H1 (cell line): Measurements from ENCODE around the gene FGF1.

Experiments used
- BRCA1 ChIP-seq: IDR thresholded peaks from 2 replicates; pipeline ENCODE4 v1.6.1; 2012; ENCODE audit warnings: low read depth, low read length, improper control_type of control experiment
- CHD1 ChIP-seq: IDR thresholded peaks from 2 replicates; pipeline ENCODE4 v1.6.1; 2012; ENCODE audit warnings: low read depth, low read length, improper control_type of control experiment
- EP300 ChIP-seq, 2 experiments: IDR thresholded peaks; 1 replicate in 1 of 2; 2 replicates in 1 of 2; pipeline ENCODE4 v1.6.1; 2011 to 2012; ENCODE audit warnings: low read depth in 2 of 2, low read length in 2 of 2, mild to moderate bottlenecking in 2 of 2, borderline replicate concordance in 1 of 2, inconsistent platforms in 1 of 2, moderate library complexity in 1 of 2
- EZH2 ChIP-seq: fragments of 200-600 bp; sonication (generic); IDR thresholded peaks from 2 replicates; pipeline ENCODE4 v1.7.1; 2012; ENCODE audit warnings: low read depth, mild to moderate bottlenecking, moderate library complexity, low read length, inconsistent platforms; ENCODE audit not compliant: severe bottlenecking
- FOSL1 ChIP-seq: IDR thresholded peaks from 2 replicates; pipeline ENCODE4 v1.6.1; 2011; ENCODE audit warnings: mild to moderate bottlenecking, low read depth, low read length, moderate library complexity; ENCODE audit not compliant: insufficient read depth
- GTF2F1 ChIP-seq: IDR thresholded peaks from 2 replicates; pipeline ENCODE4 v1.6.1; 2012; ENCODE audit warnings: low read depth, low read length, improper control_type of control experiment, borderline replicate concordance
- JUN ChIP-seq: IDR thresholded peaks from 2 replicates; pipeline ENCODE4 v1.6.1; 2011; ENCODE audit warnings: low read depth, mild to moderate bottlenecking, improper control_type of control experiment, low read length
- PHF8 ChIP-seq: fragments of 200-600 bp; sonication (generic); conservative IDR thresholded peaks from 2 replicates; pipeline ENCODE4 v1.7.1; 2012; ENCODE audit warnings: low read depth, mild to moderate bottlenecking, inconsistent platforms, low read length, moderate library complexity
- POLR2A ChIP-seq, 2 experiments: IDR thresholded peaks; 1 replicate in 1 of 2; 2 replicates in 1 of 2; pipeline ENCODE4 v1.6.1; 2011; ENCODE audit warnings: low read depth in 2 of 2, low read length in 2 of 2, mild to moderate bottlenecking in 2 of 2; ENCODE audit errors: control extremely low read depth in 1 of 2
- SIN3A ChIP-seq, 2 experiments: IDR thresholded peaks in 1 of 2; conservative IDR thresholded peaks in 1 of 2; 2 replicates each; pipeline ENCODE4 v1.6.1; 2011 to 2012; ENCODE audit warnings: low read length in 2 of 2, improper control_type of control experiment in 1 of 2, low read depth in 1 of 2, mild to moderate bottlenecking in 1 of 2
- TCF12 ChIP-seq: IDR thresholded peaks from 2 replicates; pipeline ENCODE4 v1.6.1; 2011; ENCODE audit warnings: low read depth, mild to moderate bottlenecking, low read length
- YY1 ChIP-seq: IDR thresholded peaks from 2 replicates; pipeline ENCODE4 v1.6.1; 2011; ENCODE audit warnings: low read depth, mild to moderate bottlenecking, low read length
- TF ChIP-seq, protein P1 (sequence below), 3 experiments: IDR thresholded peaks; 1 replicate in 2 of 3; 2 replicates in 1 of 3; pipeline versions ENCODE4 v1.5.1 to v1.6.1; 2011; ENCODE audit warnings: low read length in 3 of 3, mild to moderate bottlenecking in 3 of 3, inconsistent platforms in 2 of 3, low read depth in 1 of 3, moderate library complexity in 1 of 3; ENCODE audit not compliant: insufficient read depth in 1 of 3; ENCODE audit errors: control extremely low read depth in 1 of 3

DNA sequence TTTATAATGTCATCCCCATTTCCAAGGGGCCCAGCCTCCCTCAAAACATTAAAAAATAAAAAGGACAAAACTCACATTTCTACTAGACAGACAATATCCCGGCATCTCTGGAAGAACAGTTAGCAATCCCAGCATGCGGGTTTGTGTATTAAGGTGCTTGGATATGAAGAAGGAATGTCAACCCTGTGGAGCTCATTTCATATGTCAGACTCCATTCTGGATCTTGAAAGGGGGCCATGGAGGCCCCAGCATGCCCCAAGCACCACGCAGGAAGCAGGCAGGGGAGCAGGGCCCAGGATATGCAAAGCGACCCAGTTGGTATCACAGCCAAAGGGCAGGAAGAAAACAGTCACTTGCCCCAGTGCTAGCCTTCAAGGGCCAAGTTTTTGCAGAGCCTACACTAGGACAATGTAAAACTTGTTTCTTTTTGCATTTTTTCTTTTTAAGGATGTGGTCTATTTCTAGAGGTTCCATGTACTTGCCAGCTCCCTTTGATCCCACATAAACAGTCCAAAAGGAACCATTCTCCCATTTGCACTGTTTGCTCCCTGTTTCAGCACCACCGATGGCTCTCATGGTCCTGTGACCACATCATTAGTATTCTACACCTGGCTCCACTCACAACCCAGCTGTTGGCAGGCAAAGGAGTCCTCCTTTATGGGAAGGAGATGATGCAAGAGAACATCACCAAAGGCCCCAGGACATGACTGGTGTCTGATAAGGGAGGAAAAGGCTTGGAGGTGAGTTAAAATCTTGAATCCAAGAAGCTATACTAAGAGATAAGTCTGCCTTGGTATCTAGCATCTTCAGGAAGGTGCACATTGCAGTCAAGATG, 58.3 kb downstream of the FGF1 start:
- TF ChIP-seq, protein P1, sequence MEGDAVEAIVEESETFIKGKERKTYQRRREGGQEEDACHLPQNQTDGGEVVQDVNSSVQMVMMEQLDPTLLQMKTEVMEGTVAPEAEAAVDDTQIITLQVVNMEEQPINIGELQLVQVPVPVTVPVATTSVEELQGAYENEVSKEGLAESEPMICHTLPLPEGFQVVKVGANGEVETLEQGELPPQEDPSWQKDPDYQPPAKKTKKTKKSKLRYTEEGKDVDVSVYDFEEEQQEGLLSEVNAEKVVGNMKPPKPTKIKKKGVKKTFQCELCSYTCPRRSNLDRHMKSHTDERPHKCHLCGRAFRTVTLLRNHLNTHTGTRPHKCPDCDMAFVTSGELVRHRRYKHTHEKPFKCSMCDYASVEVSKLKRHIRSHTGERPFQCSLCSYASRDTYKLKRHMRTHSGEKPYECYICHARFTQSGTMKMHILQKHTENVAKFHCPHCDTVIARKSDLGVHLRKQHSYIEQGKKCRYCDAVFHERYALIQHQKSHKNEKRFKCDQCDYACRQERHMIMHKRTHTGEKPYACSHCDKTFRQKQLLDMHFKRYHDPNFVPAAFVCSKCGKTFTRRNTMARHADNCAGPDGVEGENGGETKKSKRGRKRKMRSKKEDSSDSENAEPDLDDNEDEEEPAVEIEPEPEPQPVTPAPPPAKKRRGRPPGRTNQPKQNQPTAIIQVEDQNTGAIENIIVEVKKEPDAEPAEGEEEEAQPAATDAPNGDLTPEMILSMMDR (IDR thresholded peaks at IDR 0.05; ENCODE audit: control extremely low read depth in 1 of 3, insufficient read depth in 1 of 3, low read depth in 1 of 3, low read length in 3 of 3): no peak
- no peak for TF ChIP-seq CHD1
- TF ChIP-seq POLR2A (IDR thresholded peaks at IDR 0.05; ENCODE audit: control extremely low read depth in 1 of 2, low read depth in 2 of 2, low read length in 2 of 2): no peak
- no peak for TF ChIP-seq EZH2
- no peak for TF ChIP-seq PHF8
- no peak for TF ChIP-seq FOSL1
- TF ChIP-seq GTF2F1: no peak
- no peak for TF ChIP-seq BRCA1
- no peak for TF ChIP-seq EP300 (IDR thresholded peaks at IDR 0.05; ENCODE audit: borderline replicate concordance in 1 of 2, low read depth in 2 of 2, low read length in 2 of 2)
- TF ChIP-seq JUN: no peak
- TF ChIP-seq TCF12: no peak
- no peak for TF ChIP-seq SIN3A (conservative IDR thresholded peaks at IDR 0.05 in 1 of 2, IDR thresholded peaks at IDR 0.05 in 1 of 2; ENCODE audit: low read depth in 1 of 2, low read length in 2 of 2)
- TF ChIP-seq YY1: no peak
